Transverse colon (tissue), 4 donors: ENCODE results near the gene UBL4A. TPM values are rescaled to one million over a fixed set of nuclear protein-coding genes. Genes with fewer than 3 reads are reported as not detected.

Source experiments
- DNase-seq: peaks from one replicate; pipeline ENCODE4 v3.0.0-alpha.2; 2019
- H3K27ac ChIP-seq, 4 donors: fragments of 200-600 bp; sonication (generic); 2 replicates each; pipeline ENCODE4 v1.5.1; 2016 to 2018; ENCODE audit warnings: inconsistent platforms in 4 of 4
- H3K27me3 ChIP-seq: fragments of 200-600 bp; sonication (generic); 2 replicates; pipeline ENCODE4 v1.5.1; 2017; ENCODE audit warnings: inconsistent platforms
- H3K36me3 ChIP-seq, 4 donors: fragments of 200-600 bp; sonication (generic); 2 replicates each; pipeline ENCODE4 v1.5.1; 2017 to 2019; ENCODE audit warnings: inconsistent platforms in 4 of 4
- H3K4me1 ChIP-seq, 4 donors: fragments of 200-600 bp; sonication (generic); 2 replicates each; pipeline ENCODE4 v1.5.1; 2017 to 2020; ENCODE audit warnings: inconsistent platforms in 4 of 4
- H3K4me3 ChIP-seq, 4 donors: fragments of 200-600 bp; sonication (generic); 1 replicate in 1 of 4; 2 replicates in 3 of 4; pipeline versions ENCODE4 v1.5.1 to v1.6.1; 2017 to 2019; ENCODE audit warnings: inconsistent platforms in 4 of 4
- H3K9me3 ChIP-seq, 2 donors: fragments of 200-600 bp; sonication (generic); 2 replicates each; pipeline ENCODE4 v1.5.1; 2017 to 2019; ENCODE audit warnings: inconsistent platforms in 2 of 2
- CTCF ChIP-seq, 5 experiments: fragments of 200-600 bp in 3 of 5; fragments of 450-650 bp in 2 of 5; sonication (generic) in 3 of 5; IDR thresholded peaks; 1 replicate in 2 of 5; 2 replicates in 3 of 5; pipeline ENCODE4 v1.5.1; 2016 to 2017; ENCODE audit warnings: antibody characterized with exemption in 5 of 5, inconsistent platforms in 3 of 5, mild to moderate bottlenecking in 2 of 5, moderate library complexity in 1 of 5
- EP300 ChIP-seq: sonication (generic); formaldehyde crosslinking; IDR thresholded peaks from one replicate; pipeline ENCODE4 v1.6.1; 2017; ENCODE audit warnings: antibody characterized with exemption, low read depth
- POLR2A ChIP-seq: fragments of 450-650 bp; IDR thresholded peaks from one replicate; pipeline ENCODE4 v1.6.1; 2016; ENCODE audit warnings: antibody characterized with exemption, mild to moderate bottlenecking, moderate library complexity
- POLR2AphosphoS5 ChIP-seq, 3 donors: sonication (generic); formaldehyde crosslinking; IDR thresholded peaks; one replicate each; pipeline ENCODE4 v1.6.1; 2016; ENCODE audit warnings: antibody characterized with exemption in 3 of 3
- WGBS, 2 donors: methylation state at CpG; one replicate each; pipeline ENCODE4 v1.1.5; 2018; ENCODE audit warnings: low coverage in 1 of 2; 5-methylcytosine and 5-hydroxymethylcytosine counted together
- in situ Hi-C, 4 donors: fragments of 200-750 bp; cut with MboI; loops; one replicate each; pipeline versions ENCODE4 v1.15.0 to v1.15.1; 2017; ENCODE audit warnings: low sequenced_read_pairs in 3 of 4, low pct_ligation_motif_present in 1 of 4, low pct_unique_long_range_greater_than_20kb in 1 of 4
- intact Hi-C: fragments of 100-400 bp; cut with DNase I; formaldehyde crosslinking; loops from one replicate; pipeline ENCODE4 v1.15.1; 2023; ENCODE audit warnings: low total_unique reads
- total RNA-seq, 4 donors: library from RNA; depleted of rRNA; stranded (reverse); fragments of >200 nt; gene quantifications; one replicate each; pipeline ENCODE4 v1.1.0, GENCODE V29; 2016

Gene UBL4A
- total RNA-seq, 4 donors from 2014 or later, result 19.9 to 50.7 (median 42.7) TPM

- in situ Hi-C loops (no loop called here), intact Hi-C loops (no loop called here)
- no peak for DNase-seq
- H3K4me3 ChIP-seq, result no peak overlapping the region
- H3K4me1 ChIP-seq, result no peaks in the 10 kb centered on the region
- 94% methylated on average over 28 of the region's 28 CpGs; no CpG with 5 or more reads in 1 of the 2 donors for WGBS, 2 donors
- TF ChIP-seq EP300 (no peak), POLR2AphosphoS5 (IDR thresholded peaks at IDR 0.05) (no peak), CTCF (IDR thresholded peaks at IDR 0.05) (no peak)
- no peaks in the 10 kb centered on the region for H3K27me3 ChIP-seq
- no peaks in the 10 kb centered on the region for H3K9me3 ChIP-seq
- no peaks in the 10 kb centered on the region for H3K36me3 ChIP-seq
- H3K27ac ChIP-seq, result no peak overlapping the region
Measured at GRCh38 chrX:154464806-154465365, 21.5 kb downstream of the UBL4A start.

- Histone ChIP-seq H3K36me3 (no peaks in the 10 kb centered on the region), H3K4me1 (peaks cover 2 to 9% (median 6%) of the 10 kb centered on the region in 4 donors), H3K4me3 (no peak overlapping the region), H3K27me3 (no peaks in the 10 kb centered on the region), H3K9me3 (no peaks in the 10 kb centered on the region), H3K27ac (no peak overlapping the region)
- TF ChIP-seq POLR2A, result no peak
- TF ChIP-seq POLR2AphosphoS5 (IDR thresholded peaks at IDR 0.05), result no peak
- no peak for TF ChIP-seq EP300
- no peak for TF ChIP-seq CTCF (IDR thresholded peaks at IDR 0.05)
- no peak for DNase-seq
- in situ Hi-C loops, result no loop called here
- WGBS, 2 donors, result 88% methylated on average over 36 of the region's 36 CpGs; no CpG with 5 or more reads in 1 of the 2 donors
- intact Hi-C loops, result no loop called here
Measured at GRCh38 chrX:154463611-154464220, 22.7 kb downstream of the UBL4A start.

- TF ChIP-seq POLR2AphosphoS5 (IDR thresholded peaks at IDR 0.05) (no peak), EP300 (no peak), POLR2A (no peak), CTCF (IDR thresholded peaks at IDR 0.05) (no peak)
- intact Hi-C loops, result no loop called here
- Histone ChIP-seq H3K4me1 (peaks cover 2 to 9% (median 6%) of the 10 kb centered on the region in 4 donors), H3K27ac (no peak overlapping the region), H3K9me3 (no peaks in the 10 kb centered on the region), H3K36me3 (no peaks in the 10 kb centered on the region), H3K27me3 (no peaks in the 10 kb centered on the region), H3K4me3 (no peak overlapping the region)
- 78% methylated on average over 8 of the region's 8 CpGs; no CpG with 5 or more reads in 1 of the 2 donors for WGBS, 2 donors
- no peak for DNase-seq
- in situ Hi-C loops, result no loop called here
Measured at GRCh38 chrX:154462396-154462795, 24.0 kb downstream of the UBL4A start.

- H3K9me3 ChIP-seq, result no peaks in the 10 kb centered on the region
- intact Hi-C loops, result no loop called here
- no peak for TF ChIP-seq POLR2AphosphoS5 (IDR thresholded peaks at IDR 0.05)
- TF ChIP-seq CTCF (IDR thresholded peaks at IDR 0.05), result no peak
- H3K27ac ChIP-seq, result no peak overlapping the region
- no peaks in the 10 kb centered on the region for H3K36me3 ChIP-seq
- DNase-seq, result no peak
- 94% methylated on average over 26 of the region's 26 CpGs; no CpG with 5 or more reads in 1 of the 2 donors for WGBS, 2 donors
- in situ Hi-C loops, result no loop called here
- no peaks in the 10 kb centered on the region for H3K27me3 ChIP-seq
- H3K4me1 ChIP-seq, result peaks cover 2 to 9% (median 6%) of the 10 kb centered on the region in 4 donors
- no peak overlapping the region for H3K4me3 ChIP-seq
Measured at GRCh38 chrX:154460326-154460725, 26.1 kb downstream of the UBL4A start.
